IPS DF 19.7 (cell line): Measurements from ENCODE around the gene PLA2G4F.
A peak's percentile ranks its signal among the peaks of the same experiment; 100 is the strongest.

Experiments
- DNase-seq: peaks from one replicate; pipeline ENCODE4 v3.0.0-alpha.2; 2013; ENCODE audit warnings: low read depth, low spot score

Gene PLA2G4F

DNA sequence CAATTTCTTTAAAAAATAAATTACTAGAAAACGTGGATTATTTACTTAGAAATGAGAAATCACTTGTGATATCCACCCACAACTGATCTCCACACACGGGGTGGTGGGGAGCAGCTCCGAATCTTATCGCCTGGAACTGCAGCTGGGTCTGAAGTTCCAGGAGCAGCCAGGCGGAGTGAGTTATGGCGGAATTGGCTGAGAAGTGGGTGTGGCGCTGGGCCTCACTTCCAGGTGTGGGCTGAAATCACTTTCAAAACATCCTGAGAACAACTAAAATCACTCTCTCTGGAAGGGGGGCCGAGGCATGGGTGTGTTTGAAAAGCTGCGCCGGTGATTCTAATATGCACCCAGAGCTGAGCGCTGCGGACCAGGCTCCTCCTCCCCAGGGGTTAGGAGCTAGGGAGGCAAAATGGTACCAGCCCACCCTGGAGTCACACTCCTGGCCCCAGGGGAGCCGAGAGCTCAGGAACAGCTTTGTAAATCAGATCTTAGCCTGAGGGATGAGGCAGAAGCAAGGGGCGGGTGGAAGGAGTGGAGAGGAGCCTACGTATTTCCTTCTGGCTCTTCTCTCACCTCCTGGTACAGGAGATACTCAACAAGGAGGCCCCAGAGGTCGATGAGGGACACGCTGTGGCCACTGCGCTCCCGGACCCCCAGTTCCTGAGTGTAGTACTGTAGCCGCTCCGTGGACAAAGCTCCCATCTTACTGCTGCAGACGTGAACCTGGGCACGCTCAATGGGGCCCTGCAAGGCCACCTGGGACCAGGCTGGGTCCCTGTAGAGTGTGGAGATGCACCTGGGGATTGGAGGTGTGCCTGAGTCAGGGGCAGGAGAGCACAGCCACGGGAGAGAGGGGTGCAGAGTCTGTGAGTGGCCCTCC lies 9.6 kb downstream of the PLA2G4F start:
- no peak for DNase-seq

DNA sequence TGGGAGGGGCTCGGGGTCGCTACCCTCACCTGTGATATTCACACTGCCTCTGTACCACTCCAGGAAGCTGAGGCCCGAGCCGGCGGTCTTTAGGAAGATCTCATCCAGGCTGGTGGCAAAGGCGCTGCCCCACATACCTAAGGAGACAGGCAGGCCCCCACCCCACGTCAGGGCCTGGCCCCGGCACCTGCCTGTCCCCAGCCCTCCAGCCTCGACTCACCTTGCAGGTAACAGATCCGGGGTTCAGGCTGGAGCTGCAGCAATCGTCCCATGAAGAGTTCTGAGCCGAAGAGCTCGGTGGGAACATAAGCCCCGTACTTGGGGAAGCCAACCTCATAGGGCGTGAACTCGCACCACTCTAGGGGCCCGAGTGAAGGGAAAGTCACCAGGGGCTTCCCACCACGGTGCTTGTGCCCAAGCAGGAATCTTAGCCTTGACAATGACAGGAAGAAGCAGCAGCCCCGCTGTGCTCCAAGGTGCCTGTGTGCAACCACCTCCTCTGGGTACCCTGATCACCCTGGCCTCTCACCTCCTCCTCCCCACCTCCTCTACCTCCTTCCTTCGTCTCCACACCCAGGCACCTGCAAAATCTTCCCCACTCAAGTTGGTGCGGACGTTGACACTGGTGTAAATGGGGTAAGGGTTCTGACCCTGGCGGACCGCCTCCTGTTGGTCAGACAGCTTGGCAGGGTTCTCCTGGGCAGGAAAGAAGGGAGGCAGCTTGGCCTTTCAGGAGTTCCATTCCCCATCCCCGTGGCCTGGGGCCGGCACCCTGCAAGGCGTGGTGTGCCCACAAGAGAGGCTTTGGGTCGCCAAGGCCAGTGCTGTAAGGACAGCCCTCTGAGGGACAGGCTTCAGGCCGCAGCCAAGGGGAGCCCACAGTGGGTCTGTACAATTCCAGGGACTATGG lies 10.6 kb downstream of the PLA2G4F start:
- DNase-seq, result no peak

DNA sequence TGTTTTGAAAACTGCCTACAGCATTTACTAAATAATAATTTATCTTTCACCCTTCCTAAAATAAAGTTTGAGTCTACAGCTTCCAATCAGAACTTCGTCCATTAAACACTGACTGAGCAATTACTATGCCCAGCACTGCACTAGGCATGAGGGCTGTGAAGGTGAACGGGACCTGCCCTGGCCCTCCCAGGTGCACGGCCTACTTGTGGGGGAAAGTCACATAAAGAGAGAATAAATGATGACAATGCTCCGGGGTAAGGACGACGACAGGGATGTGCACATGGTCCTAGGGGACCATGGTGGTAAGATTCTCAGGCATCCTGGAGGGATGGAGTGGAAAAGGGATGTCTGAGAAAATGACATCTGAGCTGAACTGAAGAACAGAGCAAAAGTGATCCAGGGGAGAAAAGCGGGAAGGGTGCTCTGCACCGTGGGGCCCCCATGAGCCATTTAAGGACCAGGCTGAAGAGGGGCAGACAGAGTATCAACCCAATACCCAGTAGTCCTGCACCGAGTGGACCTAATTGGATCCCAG lies 11.5 kb downstream of the PLA2G4F start:
- no peak for DNase-seq

DNA sequence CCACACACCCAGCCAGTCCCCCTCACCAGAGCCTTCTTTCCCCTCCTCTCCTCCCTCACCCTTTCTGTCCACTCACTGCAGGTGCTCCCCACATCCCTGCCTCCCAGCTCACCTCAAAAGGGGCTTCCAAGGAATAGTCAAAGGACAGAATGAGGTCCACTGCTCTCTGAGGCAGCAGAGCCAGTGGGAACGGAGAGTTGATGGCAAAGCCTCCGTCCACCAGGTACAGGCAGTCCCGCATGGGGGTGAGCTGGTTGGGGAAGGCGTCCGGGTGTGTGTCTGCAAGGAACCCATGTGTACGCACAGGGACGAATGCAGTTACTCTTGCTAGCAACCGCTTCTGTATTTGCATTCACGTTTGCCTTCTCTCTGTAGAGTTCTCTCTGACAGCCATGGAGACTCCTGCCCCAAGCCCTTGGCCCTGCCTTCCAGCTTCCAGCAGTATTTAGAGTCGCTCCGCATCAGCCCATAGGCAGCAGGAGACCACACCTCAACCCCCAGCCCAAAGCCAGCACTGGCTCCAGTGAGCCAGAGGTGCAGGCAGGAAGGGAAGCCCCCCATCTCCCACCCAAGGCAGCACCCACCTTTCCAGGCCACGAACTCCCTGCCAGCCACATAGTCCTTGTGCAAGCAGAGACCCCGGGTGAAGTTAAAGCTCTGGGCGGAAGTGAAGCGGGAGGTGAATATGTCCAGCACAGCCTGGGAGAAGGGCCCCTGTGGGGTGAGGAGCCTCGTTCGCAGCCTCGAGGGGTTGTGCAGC lies 12.4 kb downstream of the PLA2G4F start:
- no peak for DNase-seq

DNA sequence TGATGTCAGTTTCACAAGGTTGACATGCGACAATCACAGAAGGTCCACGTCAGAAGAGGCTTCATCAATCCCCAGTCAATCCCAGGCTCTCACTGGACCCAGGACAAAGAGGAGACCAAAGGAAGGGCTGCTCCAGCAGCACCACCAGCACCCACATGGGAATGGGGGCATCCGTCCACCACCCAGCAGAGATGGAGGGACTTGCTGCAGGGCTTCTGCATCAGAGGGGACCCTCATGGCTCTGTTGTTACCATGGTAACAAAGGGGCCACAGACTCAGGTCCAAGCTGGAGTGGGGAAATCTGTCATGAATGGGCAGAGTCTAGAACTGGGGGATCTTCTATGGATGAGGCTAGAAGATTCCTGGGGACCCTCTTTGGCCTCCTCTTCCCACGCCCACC lies 13.1 kb downstream of the PLA2G4F start:
- no peak for DNase-seq

DNA sequence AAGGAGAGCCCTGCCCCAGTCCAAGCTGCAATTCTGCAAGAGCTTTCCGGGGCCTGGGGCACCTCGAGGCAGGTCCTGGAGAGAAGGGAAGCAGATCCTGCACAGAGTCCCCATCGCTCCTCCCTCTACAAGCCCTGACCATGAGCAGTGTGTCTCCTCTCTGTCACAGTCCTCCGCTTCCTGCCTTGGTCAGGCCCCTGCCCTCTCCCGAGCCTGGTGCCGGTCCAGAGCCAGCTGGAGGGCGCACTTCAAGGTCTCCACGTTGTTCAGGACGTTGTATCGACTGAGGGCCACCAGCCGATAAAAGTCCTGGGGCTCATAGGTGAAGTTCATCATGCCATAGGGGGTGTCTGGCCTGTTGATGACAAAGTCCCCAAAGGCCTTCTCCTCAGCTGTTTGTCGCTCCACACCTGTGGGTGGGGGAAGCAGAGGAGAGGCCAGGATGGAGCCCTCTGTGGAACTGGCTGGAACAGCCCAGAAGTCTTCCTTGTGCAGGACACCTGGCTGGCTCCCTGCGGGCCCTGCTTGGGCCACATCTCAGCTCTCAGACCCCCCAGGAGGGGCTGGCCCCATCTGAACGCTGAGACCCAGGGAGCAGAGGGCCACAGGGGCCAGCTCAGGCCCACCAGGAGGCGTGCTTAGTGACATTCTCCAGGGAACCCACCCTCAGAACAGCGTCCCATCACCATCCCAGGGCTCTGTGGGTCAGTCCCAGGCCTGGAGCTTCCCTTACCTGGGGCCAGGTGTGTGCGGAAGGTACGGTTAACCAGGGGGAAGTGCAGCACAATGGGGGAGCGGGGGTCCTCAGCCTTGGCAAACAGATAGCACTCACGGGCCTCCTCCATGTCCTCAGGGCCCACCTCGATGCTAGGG lies 14.4 kb downstream of the PLA2G4F start:
- DNase-seq, result no peak

DNA sequence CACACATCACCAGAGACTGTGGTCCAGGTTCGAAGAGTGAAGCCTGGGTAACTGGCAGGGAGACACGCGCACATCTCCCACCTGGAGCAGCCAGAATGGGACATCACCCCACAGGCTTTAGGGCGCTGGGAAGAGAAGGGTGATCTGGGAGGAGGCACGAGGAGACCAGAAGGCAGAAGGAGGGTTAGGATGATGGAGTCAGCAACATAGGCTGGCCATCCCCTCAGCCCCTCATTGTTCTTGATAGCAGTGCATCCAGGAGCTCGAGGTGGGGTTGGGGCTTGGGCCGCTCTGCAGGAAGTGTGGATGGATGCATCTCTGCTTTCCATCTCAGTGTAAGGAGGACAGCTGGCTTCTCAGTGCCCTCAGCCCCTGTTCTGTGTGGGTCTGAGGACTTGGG lies 15.2 kb downstream of the PLA2G4F start:
- DNase-seq, result no peak

DNA sequence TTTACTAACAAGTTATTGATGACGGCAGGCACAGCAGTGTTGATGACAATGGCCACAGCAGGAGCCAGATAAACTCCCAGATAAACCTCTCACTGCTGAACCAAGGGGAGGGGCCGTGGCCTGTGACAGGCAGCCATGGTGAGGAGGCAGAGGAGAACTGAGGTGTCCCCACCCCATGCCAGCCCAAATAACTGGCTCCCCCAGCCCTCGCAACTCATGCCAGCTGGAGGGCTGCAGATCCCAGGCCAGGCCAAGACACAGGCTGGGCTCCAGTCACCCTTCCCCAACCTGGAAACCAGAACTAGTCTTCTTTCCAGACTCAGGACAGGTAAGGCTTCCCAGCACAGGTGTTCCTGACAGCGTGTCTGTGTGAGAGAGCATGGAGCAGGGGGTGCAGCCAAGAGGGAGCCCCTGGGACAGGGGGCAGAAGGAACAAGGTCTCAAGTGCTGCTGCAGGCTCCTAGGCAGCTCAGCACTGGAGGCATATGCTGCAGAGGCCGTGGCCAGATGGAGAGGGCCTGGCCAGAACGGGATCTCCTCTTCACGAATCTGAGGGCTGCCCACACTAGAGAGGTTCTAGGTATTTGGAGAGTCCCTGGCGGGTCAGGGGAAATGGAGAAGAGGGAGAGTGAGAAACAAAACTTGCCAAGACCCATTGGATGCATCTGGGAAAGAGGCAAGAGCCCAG lies 15.9 kb downstream of the PLA2G4F start:
- no peak for DNase-seq

DNA sequence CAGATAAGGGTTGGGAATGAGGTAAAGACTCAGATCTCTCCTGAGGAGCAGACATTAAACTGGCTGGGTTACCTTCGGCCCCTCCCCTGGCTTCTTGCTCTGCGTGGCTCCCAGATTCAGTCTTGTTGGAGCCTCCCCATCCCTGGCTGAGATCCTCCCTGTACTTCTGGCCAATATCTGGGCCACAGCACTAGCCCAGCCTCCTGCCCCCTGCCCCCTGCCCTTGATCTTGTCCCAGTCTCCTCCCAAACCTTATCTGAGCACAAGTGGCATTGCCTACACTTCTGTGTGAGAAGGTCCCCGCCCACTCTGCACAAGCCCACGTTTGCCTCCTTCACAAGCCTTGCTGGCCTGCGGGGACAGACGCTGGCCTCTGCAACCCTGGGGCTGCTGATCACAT lies 16.8 kb downstream of the PLA2G4F start:
- no peak for DNase-seq

DNA sequence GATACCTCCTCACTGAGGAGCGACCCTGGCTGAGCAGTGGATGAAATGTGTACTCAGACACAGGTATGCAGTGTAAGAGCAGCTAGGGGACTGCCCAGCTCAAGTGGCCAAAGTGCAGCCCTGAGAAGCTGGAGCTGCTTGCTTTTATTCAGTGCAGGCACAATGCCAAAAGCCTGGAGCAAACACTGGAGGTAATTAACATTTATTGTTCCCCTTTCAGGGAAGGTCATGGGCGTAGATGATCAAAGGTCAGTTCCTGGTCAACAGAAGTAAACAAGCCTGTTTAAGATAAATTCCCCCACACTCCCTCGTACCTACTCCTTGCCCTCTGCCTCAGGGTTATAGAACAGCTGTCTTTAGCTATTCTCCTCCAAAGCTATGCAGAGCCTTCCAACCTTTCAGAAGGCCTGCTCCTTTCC lies 17.5 kb downstream of the PLA2G4F start:
- no peak for DNase-seq

DNA sequence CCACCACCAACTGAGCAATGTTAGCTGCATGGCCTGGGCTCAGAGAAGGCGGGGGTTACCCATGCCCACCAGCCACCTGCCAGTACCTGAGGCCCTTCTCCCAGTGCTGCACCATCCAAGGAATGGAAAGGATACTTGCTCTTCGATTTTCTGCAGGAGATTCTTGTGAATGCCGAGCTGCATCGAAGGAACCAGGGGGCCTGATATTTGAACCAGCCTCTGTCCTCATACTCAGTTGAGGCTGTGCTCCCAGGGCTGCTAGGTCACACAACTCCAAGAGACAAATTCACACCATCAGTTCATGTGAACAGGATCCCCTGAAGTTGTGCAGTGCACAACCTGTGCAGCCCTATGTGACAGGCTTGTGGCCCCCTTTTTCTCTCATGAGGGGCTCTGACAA lies 18.0 kb downstream of the PLA2G4F start:
- DNase-seq, result no peak

DNA sequence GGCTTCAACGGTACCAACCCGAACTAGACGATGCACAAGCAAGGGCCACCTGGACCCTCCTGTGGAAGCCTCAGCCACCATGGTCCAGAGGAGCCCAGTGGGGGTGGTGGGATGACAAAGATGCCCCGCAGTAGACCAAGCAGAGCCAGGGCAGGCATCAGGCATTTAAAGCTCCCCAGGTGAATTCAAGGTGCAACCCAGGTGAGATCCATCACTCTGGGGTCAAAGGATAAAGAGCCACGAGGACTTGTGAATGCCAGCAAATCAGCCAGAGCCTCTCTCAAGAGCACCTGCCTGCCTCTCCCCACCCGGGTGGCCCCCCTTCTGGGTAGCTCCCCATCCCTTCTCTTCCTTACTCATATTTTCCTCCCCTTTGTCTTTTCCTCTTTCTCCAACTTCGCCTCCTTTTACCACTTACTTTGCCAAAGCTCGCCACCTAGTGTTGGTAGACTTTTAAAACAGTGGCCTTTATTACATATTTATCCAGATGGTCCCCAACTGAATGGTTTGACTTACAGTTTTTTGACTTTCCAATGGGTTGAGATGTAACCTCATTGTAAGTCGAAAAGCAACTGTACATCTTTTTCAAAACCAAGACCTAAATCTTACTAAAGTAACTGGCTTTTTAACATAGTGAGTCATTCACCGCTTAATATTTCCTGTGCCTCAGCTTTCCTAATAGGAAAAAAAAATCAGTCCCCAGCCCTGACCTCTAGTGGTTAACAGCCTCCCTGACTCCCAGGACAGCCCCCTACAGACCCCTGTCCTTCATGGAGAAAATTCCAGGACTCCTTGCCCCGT lies 18.8 kb downstream of the PLA2G4F start:
- DNase-seq, result peak; percentile 40

DNA sequence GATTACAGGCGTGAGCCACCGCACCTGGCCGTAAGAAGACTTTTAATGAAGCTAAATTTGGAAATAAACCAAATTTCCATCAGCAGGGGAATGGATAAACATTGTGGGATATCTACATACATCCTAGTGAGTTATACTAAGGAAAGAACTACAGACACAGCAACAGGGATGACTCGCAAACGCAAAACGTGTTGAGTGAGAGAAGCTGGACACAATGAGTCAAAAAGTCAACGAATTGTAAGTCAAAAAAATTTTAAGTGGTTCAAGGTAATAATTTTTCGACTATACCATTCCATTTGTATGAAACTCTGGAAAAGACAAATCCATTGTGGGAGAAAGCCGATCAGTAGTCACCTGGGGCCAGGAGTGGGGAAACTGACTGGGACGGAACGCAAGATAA lies 19.9 kb downstream of the PLA2G4F start:
- DNase-seq, result no peak

DNA sequence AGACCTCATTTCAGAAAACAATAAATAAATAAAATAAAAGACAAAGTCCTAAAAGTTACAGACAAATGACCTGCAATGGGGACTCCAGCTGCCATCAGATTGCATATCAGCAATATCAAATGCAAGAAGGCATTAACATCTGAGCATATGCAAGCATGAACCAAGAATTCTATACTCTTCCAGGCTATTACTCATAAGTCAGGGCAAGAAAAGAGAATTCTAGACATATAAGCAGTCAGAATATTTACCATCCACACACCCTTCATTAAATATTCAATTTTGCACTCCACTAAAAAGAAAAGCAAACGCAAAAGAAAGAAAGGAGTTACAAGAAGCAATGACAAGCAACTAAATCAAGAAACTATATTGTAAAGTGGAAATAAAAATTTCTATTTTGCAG lies 21.1 kb downstream of the PLA2G4F start:
- no peak for DNase-seq

DNA sequence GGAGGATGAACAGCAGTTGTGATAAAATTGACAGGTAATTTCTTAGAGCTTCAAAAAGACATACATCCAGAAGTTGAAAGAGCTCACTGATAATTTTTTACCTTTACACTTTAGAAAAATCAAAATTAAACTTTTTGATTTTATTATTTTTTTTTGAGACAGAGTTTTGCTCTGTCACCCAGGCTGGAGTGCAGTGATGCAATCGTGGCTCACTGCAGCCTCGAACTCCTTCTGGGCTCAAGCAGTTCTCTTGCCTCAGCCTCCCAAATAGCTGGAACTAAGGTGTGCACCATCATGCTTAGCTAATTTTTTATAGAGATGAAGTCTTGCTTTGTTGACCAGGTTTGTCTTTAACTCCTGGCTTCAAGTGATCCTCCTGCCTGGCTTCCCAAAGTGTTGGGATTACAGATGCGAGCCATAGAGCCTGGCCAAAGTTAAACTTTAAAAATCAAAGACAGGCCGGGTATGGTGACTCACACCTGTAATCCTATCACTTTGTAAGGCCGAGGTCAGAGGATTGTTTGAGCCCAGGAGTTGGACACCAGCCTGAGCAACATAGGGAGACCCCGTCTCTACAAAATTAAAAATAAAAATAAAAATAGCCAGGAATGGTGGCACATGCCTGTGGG lies 21.7 kb downstream of the PLA2G4F start:
- DNase-seq, result no peak

DNA sequence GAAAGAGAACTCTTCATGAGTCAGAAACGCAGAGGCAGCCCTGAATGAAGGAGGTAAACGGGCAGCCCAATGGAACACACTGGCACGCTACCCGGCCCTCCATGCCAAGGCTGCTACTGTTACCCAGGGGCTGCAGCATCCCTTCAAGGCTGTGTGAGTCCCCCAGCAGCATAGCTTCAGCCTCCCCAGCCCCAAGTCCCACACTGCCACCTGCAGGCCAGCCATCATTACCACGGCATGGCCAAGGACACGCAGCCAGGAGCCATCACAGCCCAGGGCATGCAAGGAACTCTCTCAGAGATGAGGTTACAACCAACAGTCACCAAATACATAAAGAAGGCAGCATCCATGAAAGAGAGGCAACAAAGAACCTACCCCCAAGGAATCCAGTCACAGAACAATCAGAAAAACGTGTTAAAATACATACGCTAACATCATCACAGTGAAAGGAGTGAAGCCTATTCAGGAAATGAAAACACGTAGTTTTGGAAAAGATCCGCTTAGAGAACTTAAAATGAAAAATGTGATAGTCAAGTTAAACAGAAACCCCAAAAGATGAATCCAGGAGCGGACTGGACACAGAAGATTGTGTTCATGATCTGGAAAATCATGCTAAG lies 22.4 kb downstream of the PLA2G4F start:
- DNase-seq, result peak; percentile 50

DNA sequence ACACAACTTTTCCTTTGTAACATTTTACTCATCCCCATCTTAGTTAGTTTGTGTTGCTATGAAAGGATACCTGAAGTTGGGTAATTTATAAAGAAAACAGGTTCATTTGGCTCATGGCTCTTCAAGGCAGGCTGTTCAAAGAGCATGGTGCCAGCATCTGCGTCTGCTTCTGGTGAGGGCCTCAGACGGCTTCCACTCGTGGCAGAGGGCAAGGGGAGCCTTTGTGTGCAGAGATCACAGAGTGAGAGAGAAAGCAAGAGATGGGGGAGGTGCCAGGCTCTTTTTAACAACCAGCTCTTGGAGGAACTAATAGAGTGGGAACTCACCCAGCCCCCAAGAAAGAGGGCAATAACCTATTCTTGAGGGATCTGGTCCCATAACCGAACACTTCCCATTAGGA lies 23.1 kb downstream of the PLA2G4F start:
- DNase-seq, result no peak
